Smooth muscle cell (in vitro differentiated cells): ENCODE measurements around the gene AOX1. TPM values are rescaled to one million over a fixed set of nuclear protein-coding genes. Genes with fewer than 3 reads are reported as not detected.

Experiments used
- DNase-seq: peaks from one replicate; lab custom pipeline; 2025; ENCODE audit not compliant: unreplicated experiment; lab: John Stamatoyannopoulos, UW
- H2AFZ ChIP-seq: fragments of 200-600 bp; sonication (generic); 2 replicates; pipeline ENCODE4 v1.6.0; 2016; ENCODE audit warnings: antibody characterized with exemption, low read depth, mild to moderate bottlenecking
- H3F3A ChIP-seq: fragments of 200-600 bp; sonication (generic); 2 replicates; pipeline ENCODE4 v1.6.0; 2017; ENCODE audit warnings: antibody characterized with exemption, low read depth
- H3K27ac ChIP-seq: fragments of 200-600 bp; sonication (generic); 2 replicates; pipeline ENCODE4 v1.5.1; 2016; ENCODE audit warnings: low read depth, mild to moderate bottlenecking
- H3K27me3 ChIP-seq: fragments of 200-600 bp; sonication (generic); 2 replicates; pipeline ENCODE4 v1.6.1; 2016; ENCODE audit warnings: low read depth, mild to moderate bottlenecking
- H3K36me3 ChIP-seq: fragments of 200-600 bp; sonication (generic); 2 replicates; pipeline ENCODE4 v1.5.1; 2016; ENCODE audit warnings: low read depth
- H3K4me1 ChIP-seq: fragments of 200-600 bp; sonication (generic); 2 replicates; pipeline ENCODE4 v1.5.1; 2016; ENCODE audit warnings: low read depth
- H3K4me2 ChIP-seq: fragments of 200-600 bp; sonication (generic); 2 replicates; pipeline ENCODE4 v1.6.0; 2016; ENCODE audit warnings: mild to moderate bottlenecking
- H3K4me3 ChIP-seq: fragments of 200-600 bp; sonication (generic); 2 replicates; pipeline ENCODE4 v1.5.1; 2016; ENCODE audit warnings: mild to moderate bottlenecking
- H3K79me2 ChIP-seq: fragments of 200-600 bp; sonication (generic); 2 replicates; pipeline ENCODE4 v1.6.0; 2016; ENCODE audit warnings: low read depth, mild to moderate bottlenecking
- H3K9ac ChIP-seq: fragments of 200-600 bp; sonication (generic); 2 replicates; pipeline ENCODE4 v1.6.0; 2016; ENCODE audit warnings: low read depth
- H3K9me3 ChIP-seq: fragments of 200-600 bp; sonication (generic); replicated peaks from 2 replicates; pipeline ENCODE4 v1.5.1; 2016; ENCODE audit warnings: low read depth
- H4K20me1 ChIP-seq: fragments of 200-600 bp; sonication (generic); 2 replicates; pipeline ENCODE4 v1.6.0; 2016; ENCODE audit warnings: low read depth
- WGBS: methylation state at CpG from one replicate; pipeline ENCODE4 v1.1.7; 2016; ENCODE audit warnings: low lambda C conversion rate; 5-methylcytosine and 5-hydroxymethylcytosine counted together
- polyA plus RNA-seq: library from polyadenylated mRNA; unstranded; fragments of >200 nt; fragmentation: Nextera tagmentation; extraction: Ambion mirVana; gene quantifications from 2 replicates; pipeline ENCODE4 v1.2.1, GENCODE V29; 2016
- total RNA-seq: library from RNA; depleted of rRNA; stranded (reverse); fragments of >200 nt; gene quantifications from 2 replicates; pipeline ENCODE4 v1.2.3, GENCODE V29; 2014
- TF ChIP-seq, protein P1 (sequence below): fragments of 200-600 bp; sonication (generic); IDR thresholded peaks from 2 replicates; pipeline ENCODE4 v1.5.1; 2017; ENCODE audit warnings: borderline replicate concordance, mild to moderate bottlenecking, antibody characterized with exemption; ENCODE audit not compliant: insufficient read depth, poor library complexity, severe bottlenecking

The AOX1 gene
- total and polyA plus RNA-seq, 2 experiments from 2014 or later: 0.18 TPM; not detected in 1

DNA sequence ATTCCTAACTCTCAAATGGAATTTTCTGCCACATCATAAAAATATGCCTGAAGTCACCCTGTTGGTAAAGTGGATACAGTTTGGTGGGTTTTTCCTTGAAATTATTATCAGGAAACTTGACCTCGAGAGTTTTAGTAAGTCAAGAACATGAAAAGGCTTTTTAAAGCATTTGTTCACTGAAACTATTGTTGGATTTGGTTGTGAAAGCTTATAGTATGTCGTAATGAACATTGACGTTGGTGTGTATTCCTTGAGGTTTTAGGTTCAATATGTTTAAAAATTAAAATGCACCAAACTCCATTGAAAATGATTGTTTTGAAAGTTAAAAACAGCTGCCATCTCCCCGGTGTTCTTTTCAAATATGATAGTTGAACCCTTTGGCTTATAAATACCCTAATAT, 30.8 kb downstream of the AOX1 start:
- H3K79me2 ChIP-seq: no peaks in the 10 kb centered on the region
- no peak overlapping the region for H3K4me2 ChIP-seq
- TF ChIP-seq, protein P1, sequence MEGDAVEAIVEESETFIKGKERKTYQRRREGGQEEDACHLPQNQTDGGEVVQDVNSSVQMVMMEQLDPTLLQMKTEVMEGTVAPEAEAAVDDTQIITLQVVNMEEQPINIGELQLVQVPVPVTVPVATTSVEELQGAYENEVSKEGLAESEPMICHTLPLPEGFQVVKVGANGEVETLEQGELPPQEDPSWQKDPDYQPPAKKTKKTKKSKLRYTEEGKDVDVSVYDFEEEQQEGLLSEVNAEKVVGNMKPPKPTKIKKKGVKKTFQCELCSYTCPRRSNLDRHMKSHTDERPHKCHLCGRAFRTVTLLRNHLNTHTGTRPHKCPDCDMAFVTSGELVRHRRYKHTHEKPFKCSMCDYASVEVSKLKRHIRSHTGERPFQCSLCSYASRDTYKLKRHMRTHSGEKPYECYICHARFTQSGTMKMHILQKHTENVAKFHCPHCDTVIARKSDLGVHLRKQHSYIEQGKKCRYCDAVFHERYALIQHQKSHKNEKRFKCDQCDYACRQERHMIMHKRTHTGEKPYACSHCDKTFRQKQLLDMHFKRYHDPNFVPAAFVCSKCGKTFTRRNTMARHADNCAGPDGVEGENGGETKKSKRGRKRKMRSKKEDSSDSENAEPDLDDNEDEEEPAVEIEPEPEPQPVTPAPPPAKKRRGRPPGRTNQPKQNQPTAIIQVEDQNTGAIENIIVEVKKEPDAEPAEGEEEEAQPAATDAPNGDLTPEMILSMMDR: no peak
- H2AFZ ChIP-seq: peak overlapping the region; percentile 28
- no peaks in the 10 kb centered on the region for H3K27me3 ChIP-seq
- no peak overlapping the region for H3K27ac ChIP-seq
- H3K4me1 ChIP-seq: no peaks in the 10 kb centered on the region
- WGBS: 95% methylated on average over 4 of the region's 4 CpGs
- H3K9me3 ChIP-seq: no peaks in the 10 kb centered on the region
- no peak overlapping the region for H3K4me3 ChIP-seq
- H3K9ac ChIP-seq: no peak overlapping the region
- no peaks in the 10 kb centered on the region for H3F3A ChIP-seq
- H3K36me3 ChIP-seq: no peaks in the 10 kb centered on the region
- no peaks in the 10 kb centered on the region for H4K20me1 ChIP-seq
- DNase-seq: no peak

DNA sequence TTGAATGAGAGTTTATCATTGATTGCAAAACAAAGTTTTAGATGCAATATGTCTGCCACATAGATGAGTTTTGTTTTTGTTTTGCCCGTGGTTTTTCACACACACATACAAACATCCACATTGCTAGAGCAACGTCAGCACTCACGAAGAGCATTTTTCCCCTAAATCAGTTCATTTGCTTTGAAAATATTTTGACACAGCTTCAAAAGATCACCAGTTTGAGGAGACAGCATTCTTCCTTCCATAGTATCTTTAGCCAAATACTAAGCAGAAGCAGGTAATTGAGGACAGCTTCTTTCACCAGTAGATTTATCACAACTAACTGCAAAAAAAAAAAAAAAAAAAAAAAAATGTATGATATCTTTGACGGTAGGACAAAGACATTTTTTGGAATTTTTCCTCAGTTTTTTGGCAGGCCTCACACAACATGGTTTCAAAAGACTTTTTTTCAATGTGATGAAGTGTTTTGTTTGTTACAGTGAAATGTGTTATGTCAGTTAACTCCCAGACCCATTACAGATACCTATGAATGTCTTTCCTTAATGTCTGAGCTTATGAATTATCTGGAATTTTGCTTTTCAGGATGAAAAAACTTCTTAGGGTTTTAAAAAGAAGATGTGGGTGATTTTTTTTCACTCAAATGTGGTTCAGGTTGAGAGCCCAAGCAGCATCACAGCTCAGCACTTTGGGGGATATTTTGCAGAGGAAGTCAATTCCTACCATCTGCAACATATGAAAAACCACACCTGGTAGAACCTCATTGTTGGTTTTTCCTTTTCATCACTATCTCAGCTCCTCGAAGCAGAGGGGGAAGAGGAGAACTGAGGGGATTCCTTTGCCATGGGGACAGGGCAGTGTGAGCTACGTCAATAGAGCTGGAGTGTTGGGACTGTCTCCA, 31.6 kb downstream of the AOX1 start:
- Histone ChIP-seq H3K4me2 (no peak overlapping the region), H3K9me3 (no peaks in the 10 kb centered on the region), H2AFZ (no peak overlapping the region)

DNA sequence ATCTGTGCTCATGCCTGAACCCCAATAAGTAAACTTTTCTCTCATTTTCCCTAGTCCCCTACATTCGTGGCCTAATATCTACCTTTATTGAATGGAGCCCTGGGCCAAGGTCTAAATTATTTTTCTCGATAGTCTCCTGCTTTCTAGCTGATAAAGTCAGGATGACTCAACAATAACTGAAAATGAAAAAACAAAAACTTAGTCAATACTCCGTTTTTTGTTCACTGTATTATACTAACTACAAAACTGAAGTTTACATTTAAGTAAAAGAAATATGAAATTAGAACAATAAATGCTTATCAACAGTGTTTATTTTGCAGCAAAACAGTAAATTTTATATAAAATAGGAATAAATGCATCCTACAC, 32.2 kb downstream of the AOX1 start:
- Histone ChIP-seq H3K36me3 (no peaks in the 10 kb centered on the region), H3K9me3 (no peaks in the 10 kb centered on the region), H2AFZ (no peak overlapping the region), H3F3A (no peaks in the 10 kb centered on the region), H3K79me2 (no peaks in the 10 kb centered on the region), H3K9ac (no peak overlapping the region), H3K27ac (no peak overlapping the region), H3K4me2 (no peak overlapping the region), H3K4me3 (no peak overlapping the region), H3K4me1 (no peaks in the 10 kb centered on the region), H3K27me3 (no peaks in the 10 kb centered on the region), H4K20me1 (no peaks in the 10 kb centered on the region)
- TF ChIP-seq, protein P1: no peak
- no peak for DNase-seq
- WGBS: 85% methylated on average over 3 of the region's 3 CpGs

More for the DNA sequence above, 31.6 kb downstream of the AOX1 start:
- Histone ChIP-seq H3K4me1 (no peaks in the 10 kb centered on the region), H3F3A (no peaks in the 10 kb centered on the region), H3K4me3 (no peak overlapping the region), H4K20me1 (no peaks in the 10 kb centered on the region), H3K27ac (no peak overlapping the region), H3K27me3 (no peaks in the 10 kb centered on the region), H3K79me2 (no peaks in the 10 kb centered on the region), H3K36me3 (no peaks in the 10 kb centered on the region), H3K9ac (no peak overlapping the region)
- DNase-seq: no peak
- TF ChIP-seq, protein P1: no peak
- WGBS: 96% methylated on average over 6 of the region's 6 CpGs
